Activated CD4-positive, alpha-beta memory T cell treated with anti-CD3 and anti-CD28 coated beads for 36 hours (primary cell): ENCODE data around the gene ZNF608. TPM values are rescaled to one million over a fixed set of nuclear protein-coding genes. Genes with fewer than 3 reads are reported as not detected.

ENCODE experiments used
- CTCF ChIA-PET: fragments of 350-600 bp; sonication (Branson Sonifier 250); formaldehyde crosslinking; loops from one replicate; lab custom pipeline; 2021; ENCODE audit warnings: antibody characterized with exemption, inconsistent platforms; lab: Charles Lee
- POLR2A ChIA-PET: fragments of 350-600 bp; sonication (Branson Sonifier 250); formaldehyde crosslinking; loops from one replicate; lab custom pipeline; 2021; ENCODE audit warnings: antibody characterized with exemption; lab: Charles Lee
- DNase-seq: peaks from one replicate; pipeline ENCODE4 v3.0.0-alpha.2; 2020
- H3K27ac Mint-ChIP-seq: one replicate; pipeline ENCODE4 v1.8.0; 2021; ENCODE audit warnings: mixed read lengths
- H3K27me3 Mint-ChIP-seq: one replicate; pipeline ENCODE4 v1.8.0; 2021; ENCODE audit warnings: mixed read lengths
- H3K36me3 Mint-ChIP-seq: one replicate; pipeline ENCODE4 v1.8.0; 2021; ENCODE audit warnings: mixed read lengths
- H3K4me1 Mint-ChIP-seq: one replicate; pipeline ENCODE4 v1.8.0; 2021; ENCODE audit warnings: low read depth, mixed read lengths
- H3K4me3 Mint-ChIP-seq: one replicate; pipeline ENCODE4 v1.8.0; 2021; ENCODE audit warnings: mild to moderate bottlenecking, mixed read lengths
- H3K9me3 Mint-ChIP-seq: one replicate; pipeline ENCODE4 v1.8.0; 2021; ENCODE audit warnings: mixed read lengths
- intact Hi-C: fragments of 100-400 bp; cut with micrococcal nuclease; formaldehyde crosslinking; loops from one replicate; pipeline ENCODE4 v1.15.1; 2023
- total RNA-seq, 2 experiments: library from RNA; stranded (reverse); gene quantifications; one replicate each; pipeline ENCODE4 v1.2.3, GENCODE V29; 2021

The ZNF608 gene
- total RNA-seq, 2 experiments from 2014 or later, result not detected

DNA sequence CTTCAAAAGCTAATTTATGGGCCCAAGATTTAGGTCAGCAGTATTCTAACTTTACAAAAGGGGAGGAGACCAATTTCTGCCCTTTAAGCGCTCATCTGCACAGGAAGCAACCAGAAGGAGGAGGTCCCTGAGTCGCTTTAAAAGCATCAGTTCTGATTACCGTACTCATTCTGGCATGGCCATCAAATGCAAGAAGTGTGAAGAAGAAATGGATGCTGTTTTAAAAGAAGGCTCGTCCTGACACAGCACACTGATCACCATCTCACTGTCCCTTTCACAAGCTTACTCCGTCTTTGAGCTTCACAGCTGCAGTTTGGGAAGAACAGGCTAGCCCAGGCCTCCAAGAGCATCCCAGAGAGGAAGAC, 17.5 kb downstream of the ZNF608 start:
- H3K36me3 Mint-ChIP-seq, result no peaks in the 10 kb centered on the region
- CTCF ChIA-PET, result no interaction called here
- no peaks in the 10 kb centered on the region for H3K4me1 Mint-ChIP-seq

DNA sequence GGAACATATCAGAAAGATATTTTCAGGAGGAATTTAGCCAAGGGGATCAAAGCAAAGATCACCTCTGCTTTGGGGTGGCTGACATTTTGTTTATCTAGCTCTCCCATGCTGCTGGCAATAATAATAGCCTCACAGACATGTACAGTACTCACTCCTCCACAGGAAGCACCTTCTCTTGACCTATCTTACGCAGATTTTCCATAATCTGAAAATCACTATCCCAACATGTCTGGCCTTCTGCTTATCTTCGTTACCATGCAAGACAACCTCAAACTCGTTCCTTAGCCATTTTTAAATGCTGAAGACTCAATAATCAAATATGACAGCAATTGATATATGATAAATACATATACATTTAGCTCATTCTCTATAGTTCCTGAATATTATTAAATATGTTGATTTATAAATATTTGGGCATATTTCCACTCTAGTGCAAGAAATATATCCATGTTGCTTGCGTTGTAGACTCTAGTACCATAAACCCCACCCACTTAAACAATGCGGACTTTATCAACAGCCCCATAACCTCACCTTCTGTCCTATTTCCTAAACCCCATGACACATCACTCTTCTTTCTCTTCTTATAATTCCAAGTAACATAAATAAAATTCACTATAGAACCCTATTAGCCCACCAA, 18.0 kb downstream of the ZNF608 start:
- no peak for DNase-seq
- Mint-ChIP-seq H3K4me3 (no peak overlapping the region), H3K27me3 (peaks cover 4% of the 10 kb centered on the region), H3K36me3 (no peaks in the 10 kb centered on the region), H3K9me3 (peaks cover 2% of the 10 kb centered on the region), H3K4me1 (no peaks in the 10 kb centered on the region), H3K27ac (no peak overlapping the region)
- ChIA-PET POLR2A (no interaction called here), CTCF (no interaction called here)
- intact Hi-C loops, result no loop called here

More for the DNA sequence above, 17.5 kb downstream of the ZNF608 start:
- peaks cover 2% of the 10 kb centered on the region for H3K9me3 Mint-ChIP-seq
- H3K4me3 Mint-ChIP-seq, result no peak overlapping the region
- DNase-seq, result no peak
- H3K27me3 Mint-ChIP-seq, result peaks cover 5% of the 10 kb centered on the region
- intact Hi-C loops, result no loop called here
- H3K27ac Mint-ChIP-seq, result no peak overlapping the region
- POLR2A ChIA-PET, result no interaction called here

DNA sequence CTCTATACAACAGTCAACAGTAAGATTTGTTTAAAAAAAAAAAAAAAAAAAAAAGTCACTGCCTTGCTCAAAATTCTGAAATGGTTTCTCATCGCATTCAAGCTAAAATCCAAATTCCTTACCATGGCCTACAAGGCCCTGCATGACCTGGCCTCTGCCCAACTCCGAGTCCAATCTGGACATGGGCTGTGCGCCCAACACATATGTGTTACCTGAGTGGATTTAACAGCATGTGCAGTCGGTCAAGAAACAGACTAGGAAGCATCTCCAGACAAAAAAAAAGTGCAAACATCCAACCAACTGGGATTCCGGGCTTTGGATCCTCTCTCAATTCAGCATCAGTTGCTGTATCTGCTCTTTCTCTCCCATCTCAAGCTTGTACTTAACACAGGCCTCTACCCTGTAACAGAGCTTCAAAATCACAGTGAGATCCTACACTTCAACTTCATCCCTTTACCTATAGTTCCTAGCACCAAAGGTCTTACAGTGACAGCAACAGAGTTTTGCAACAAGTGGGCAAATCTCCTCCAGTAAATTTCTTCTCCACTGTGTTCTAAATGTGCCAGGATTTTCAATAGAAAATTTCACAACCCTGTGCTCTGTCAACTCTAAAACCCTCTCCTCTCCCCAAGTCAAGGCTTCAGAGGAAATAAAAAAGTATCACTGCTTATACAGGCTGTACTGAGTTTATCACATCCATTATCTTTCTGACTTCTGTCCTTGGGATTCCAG, 19.6 kb downstream of the ZNF608 start:
- Mint-ChIP-seq H3K9me3 (peaks cover 2% of the 10 kb centered on the region), H3K36me3 (no peaks in the 10 kb centered on the region), H3K4me3 (no peak overlapping the region), H3K27ac (no peak overlapping the region), H3K27me3 (no peaks in the 10 kb centered on the region), H3K4me1 (no peaks in the 10 kb centered on the region)
- ChIA-PET CTCF (no interaction called here), POLR2A (interaction anchor here (0.6 kb wide), 1 partner anchor 203 kb away, joined by 3 read pairs; no protein-coding TSS in a partner anchor)
- no peak for DNase-seq
- intact Hi-C loops, result no loop called here

DNA sequence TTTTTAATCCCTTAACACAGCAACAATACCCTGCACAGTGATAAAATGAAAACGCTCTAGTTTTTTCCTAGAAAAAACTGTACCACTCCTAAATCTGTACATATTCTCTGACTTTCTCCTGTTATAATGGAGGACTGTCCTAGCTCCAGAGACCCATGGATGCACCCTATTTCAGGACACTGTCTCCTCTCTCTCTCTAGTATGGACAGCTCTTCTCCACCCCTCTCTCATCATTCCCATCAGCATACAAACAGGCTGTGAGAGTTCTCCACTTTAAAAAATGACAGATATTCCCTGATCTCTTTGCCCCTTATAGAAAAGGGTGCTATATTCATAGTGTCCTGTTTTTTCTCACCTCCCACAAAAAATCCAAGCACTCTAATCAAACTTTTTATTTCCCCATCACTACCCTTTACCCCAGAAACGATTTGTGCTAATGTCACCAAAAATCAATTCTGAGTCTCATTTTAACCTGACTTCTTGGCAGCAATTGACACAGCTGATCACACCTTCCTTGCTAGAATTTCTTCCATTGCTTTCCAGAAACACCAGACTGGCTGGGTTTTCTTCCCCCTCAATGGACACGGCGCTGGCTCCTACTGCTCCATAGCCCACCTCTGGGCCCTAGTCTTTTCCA, 20.7 kb downstream of the ZNF608 start:
- POLR2A ChIA-PET, result no interaction called here
- Mint-ChIP-seq H3K36me3 (no peaks in the 10 kb centered on the region), H3K9me3 (peaks cover 2% of the 10 kb centered on the region), H3K4me1 (no peaks in the 10 kb centered on the region), H3K4me3 (no peak overlapping the region), H3K27ac (no peak overlapping the region), H3K27me3 (no peaks in the 10 kb centered on the region)
- CTCF ChIA-PET, result no interaction called here
- DNase-seq, result no peak
- intact Hi-C loops, result no loop called here

DNA sequence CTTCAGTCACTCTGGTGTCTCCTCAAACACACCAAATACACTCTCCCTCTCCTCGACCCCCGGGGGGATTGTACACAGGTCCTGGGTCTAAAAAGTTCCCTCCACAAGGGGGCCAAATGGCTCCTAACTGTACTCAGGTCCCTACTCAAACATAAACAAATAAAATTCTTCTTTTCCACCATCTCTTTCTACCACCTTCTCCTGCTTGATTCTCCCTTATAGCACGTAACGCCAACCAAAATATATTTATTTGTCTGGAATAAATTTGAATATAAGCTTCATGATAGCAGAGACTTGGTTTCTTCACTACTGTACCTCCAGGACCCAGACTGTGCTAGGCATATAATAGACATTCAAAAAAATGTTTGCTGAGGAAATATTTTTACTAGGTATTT, 21.4 kb downstream of the ZNF608 start:
- no peaks in the 10 kb centered on the region for H3K36me3 Mint-ChIP-seq
- H3K4me3 Mint-ChIP-seq, result no peak overlapping the region
- DNase-seq, result no peak
- ChIA-PET CTCF (no interaction called here), POLR2A (no interaction called here)
- intact Hi-C loops, result no loop called here
- no peaks in the 10 kb centered on the region for H3K4me1 Mint-ChIP-seq
- H3K27me3 Mint-ChIP-seq, result no peaks in the 10 kb centered on the region
- no peak overlapping the region for H3K27ac Mint-ChIP-seq
- H3K9me3 Mint-ChIP-seq, result peaks cover 2% of the 10 kb centered on the region

DNA sequence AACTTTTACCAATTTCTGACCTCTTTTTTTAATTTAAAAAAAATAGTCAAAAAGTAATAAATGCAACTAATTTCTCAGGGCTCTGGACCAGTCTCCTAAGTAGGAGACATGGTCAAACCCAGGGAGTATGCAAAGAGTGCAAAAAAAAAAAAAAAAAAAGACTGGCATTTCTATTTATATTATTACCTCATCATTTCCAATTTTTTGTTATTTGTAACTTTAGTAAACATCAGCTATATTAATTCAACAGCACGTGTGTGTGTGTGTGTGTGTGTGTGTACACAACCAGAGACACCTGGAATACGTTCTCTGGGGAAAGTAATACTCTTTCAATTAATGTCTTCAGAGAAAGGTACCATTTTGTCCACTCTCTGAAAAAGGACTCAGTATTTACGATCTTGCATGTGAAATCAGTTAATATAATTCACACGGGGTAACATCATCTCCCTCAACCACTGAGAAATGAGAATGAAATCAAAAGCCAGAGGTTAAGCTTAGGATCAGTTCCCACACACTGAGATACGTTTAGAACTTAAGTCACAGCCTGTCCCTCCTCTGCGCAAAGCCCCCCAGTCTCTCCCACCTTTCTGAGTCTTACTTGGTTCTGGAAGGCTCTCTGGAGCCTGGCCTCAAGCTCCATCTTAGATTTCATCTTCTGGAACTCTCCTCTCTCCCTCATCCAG, 21.9 kb downstream of the ZNF608 start:
- Mint-ChIP-seq H3K27ac (no peak overlapping the region), H3K4me3 (no peak overlapping the region), H3K27me3 (no peaks in the 10 kb centered on the region), H3K4me1 (no peaks in the 10 kb centered on the region), H3K9me3 (peaks cover 2% of the 10 kb centered on the region), H3K36me3 (no peaks in the 10 kb centered on the region)
- no peak for DNase-seq
- intact Hi-C loops, result no loop called here
- ChIA-PET POLR2A (no interaction called here), CTCF (no interaction called here)

DNA sequence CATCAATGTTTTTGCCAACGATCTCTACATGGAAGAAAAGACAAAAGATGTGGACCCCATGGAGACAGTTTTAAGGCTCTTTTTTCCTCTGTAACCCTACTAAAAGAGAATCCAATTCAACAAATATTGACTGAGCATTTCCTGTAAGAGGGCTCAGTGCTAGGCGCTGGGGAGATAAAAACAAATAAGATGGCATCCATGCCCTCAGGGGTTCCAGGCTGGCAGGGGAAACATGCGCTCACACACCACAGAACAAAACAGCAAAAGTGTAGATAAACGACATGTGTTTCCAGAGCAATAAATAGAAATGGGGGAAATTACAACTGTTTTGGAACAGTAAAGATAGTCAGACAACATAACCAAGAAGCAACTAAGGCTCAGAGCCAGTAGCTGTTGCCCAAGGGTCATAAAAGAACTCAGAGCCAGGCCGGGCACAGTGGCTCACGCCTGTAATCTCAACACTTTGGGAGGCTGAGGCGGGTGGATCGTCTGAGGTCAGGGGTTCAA, 25.2 kb downstream of the ZNF608 start:
- no peaks in the 10 kb centered on the region for H3K27me3 Mint-ChIP-seq
- intact Hi-C loops, result no loop called here
- ChIA-PET POLR2A (no interaction called here), CTCF (no interaction called here)
- H3K36me3 Mint-ChIP-seq, result no peaks in the 10 kb centered on the region
- no peak overlapping the region for H3K4me3 Mint-ChIP-seq
- no peak for DNase-seq
- no peak overlapping the region for H3K27ac Mint-ChIP-seq
- no peaks in the 10 kb centered on the region for H3K4me1 Mint-ChIP-seq
- no peaks in the 10 kb centered on the region for H3K9me3 Mint-ChIP-seq

DNA sequence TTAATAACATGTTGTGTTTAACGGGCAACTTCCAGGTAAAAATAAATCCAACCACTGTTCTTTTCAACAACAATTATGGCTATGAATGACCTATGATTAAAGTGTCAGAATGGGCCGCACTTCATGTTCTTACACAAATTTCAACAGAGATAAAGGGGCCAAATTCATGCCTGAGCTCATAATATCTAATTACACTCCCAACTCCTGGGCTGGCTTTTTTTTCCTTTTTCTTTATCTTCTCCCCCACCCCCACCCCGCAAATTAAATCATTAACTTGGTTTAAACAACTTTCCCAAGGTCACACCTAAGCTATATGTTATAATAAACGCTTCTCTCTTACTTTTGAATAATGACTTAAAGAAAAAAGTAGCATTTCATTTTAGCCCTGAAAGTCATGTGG, 25.8 kb downstream of the ZNF608 start:
- no peak for DNase-seq
- Mint-ChIP-seq H3K27me3 (no peaks in the 10 kb centered on the region), H3K9me3 (no peaks in the 10 kb centered on the region), H3K36me3 (no peaks in the 10 kb centered on the region), H3K4me3 (no peak overlapping the region), H3K27ac (no peak overlapping the region), H3K4me1 (no peaks in the 10 kb centered on the region)
- intact Hi-C loops, result no loop called here
- POLR2A ChIA-PET, result no interaction called here
- CTCF ChIA-PET, result no interaction called here

DNA sequence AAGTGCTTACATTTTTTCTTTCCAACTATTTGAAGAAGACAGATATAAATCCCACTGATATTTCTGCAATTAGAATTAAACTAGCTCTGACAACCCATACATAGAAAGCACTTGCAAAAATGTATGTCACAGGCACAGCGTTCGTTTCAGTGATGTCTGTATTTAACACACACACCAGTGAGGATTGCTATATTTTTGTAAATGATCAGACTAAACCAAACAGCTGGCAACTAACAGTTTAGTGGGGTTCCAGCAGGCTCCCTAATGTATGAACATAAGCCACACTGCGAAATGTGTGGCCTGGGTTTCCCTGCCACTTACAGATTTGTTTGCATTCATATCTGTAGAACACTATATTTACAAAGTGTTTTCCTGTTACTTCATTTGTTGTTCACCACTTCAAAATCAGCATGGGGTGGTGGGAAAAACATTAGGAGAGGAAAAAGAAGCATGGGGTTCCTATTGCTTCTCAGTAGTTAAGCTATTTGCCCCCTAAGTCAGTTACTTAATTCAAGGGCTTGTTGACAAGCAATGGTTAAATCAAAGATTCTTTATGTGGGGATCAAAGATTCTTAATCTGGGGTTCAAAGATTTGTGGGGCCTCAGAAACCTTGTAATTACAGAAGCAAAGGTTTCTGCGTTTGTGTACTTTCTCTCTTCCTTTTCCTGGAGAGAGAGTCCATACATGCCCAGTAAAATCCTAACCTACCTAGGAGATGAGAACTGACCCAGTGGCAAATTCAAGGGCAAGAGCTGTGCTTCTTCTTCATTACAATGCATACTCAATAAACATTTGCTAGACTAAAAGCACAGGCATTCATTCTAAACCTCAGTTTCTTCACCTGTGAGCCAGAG, 27.1 kb downstream of the ZNF608 start:
- POLR2A ChIA-PET, result no interaction called here
- DNase-seq, result no peak
- Mint-ChIP-seq H3K27me3 (no peaks in the 10 kb centered on the region), H3K36me3 (no peaks in the 10 kb centered on the region), H3K9me3 (no peaks in the 10 kb centered on the region), H3K27ac (no peak overlapping the region), H3K4me3 (no peak overlapping the region), H3K4me1 (no peaks in the 10 kb centered on the region)
- intact Hi-C loops, result no loop called here
- CTCF ChIA-PET, result no interaction called here

DNA sequence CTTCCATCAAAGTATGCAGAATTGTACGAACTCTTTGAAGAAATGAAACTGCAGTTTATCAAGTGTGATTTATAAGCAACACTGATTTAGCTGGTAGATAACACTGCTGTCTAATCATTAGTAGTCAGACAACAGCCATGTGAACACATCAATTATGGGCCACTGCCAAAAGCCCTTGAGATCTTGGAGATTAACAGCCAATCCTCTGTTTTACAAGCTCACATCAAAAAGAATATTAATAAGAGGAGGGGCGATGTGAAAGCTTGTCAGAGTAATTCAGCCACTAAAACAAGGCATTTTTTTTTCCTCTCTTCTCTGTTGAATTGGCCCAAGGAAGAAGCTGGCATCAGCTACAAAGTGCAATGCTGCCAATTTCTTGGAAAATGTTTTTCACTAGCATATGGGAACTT, 28.1 kb downstream of the ZNF608 start:
- Mint-ChIP-seq H3K4me1 (no peaks in the 10 kb centered on the region), H3K36me3 (no peaks in the 10 kb centered on the region), H3K27me3 (no peaks in the 10 kb centered on the region), H3K9me3 (no peaks in the 10 kb centered on the region), H3K4me3 (no peak overlapping the region), H3K27ac (no peak overlapping the region)
- ChIA-PET CTCF (no interaction called here), POLR2A (no interaction called here)
- intact Hi-C loops, result no loop called here
- no peak for DNase-seq

DNA sequence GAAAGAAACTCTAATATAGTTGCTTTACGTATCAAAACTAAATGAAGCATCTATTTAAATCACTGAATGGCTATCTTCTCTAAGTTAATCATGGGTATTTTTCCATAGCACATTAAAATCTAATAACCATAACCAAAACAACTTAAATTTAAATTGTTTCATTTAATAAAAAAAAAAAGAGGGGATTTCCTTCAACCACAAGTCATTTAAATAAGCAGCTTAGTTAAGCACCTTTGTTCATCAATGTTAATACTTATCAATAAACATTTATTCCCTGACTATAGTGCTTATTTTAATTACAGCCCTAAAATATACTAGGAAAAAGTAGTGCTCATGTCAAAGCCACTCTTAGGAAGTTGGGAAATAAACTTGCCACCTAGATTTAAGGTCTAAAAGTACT, 30.3 kb downstream of the ZNF608 start:
- Mint-ChIP-seq H3K4me1 (no peaks in the 10 kb centered on the region), H3K36me3 (no peaks in the 10 kb centered on the region), H3K9me3 (peaks cover 2% of the 10 kb centered on the region), H3K4me3 (no peak overlapping the region), H3K27me3 (no peaks in the 10 kb centered on the region), H3K27ac (no peak overlapping the region)
- DNase-seq, result no peak
- ChIA-PET POLR2A (no interaction called here), CTCF (no interaction called here)
- intact Hi-C loops, result no loop called here
